ENCODE results near the gene HTR6.

DNA sequence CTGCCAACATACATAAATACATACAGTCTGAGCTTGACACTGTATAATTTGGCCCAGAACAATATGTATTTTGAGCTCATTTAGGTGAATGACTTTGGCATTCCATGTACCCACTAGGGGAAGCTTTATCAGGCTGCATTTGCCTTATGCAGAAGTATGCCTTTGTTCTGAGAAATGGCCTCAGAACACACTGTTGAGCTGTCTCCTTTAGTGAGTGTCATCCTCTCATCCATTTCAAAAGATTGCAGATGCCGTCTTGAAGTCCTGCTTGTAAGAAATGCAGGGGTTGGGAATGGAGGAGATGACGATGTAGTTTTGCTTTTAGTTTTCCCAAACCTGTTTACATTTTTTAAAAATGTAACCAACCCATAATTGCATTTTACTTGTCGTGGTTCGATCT lies 35.3 kb upstream of the HTR6 start:
- TF ChIP-seq, protein P1, sequence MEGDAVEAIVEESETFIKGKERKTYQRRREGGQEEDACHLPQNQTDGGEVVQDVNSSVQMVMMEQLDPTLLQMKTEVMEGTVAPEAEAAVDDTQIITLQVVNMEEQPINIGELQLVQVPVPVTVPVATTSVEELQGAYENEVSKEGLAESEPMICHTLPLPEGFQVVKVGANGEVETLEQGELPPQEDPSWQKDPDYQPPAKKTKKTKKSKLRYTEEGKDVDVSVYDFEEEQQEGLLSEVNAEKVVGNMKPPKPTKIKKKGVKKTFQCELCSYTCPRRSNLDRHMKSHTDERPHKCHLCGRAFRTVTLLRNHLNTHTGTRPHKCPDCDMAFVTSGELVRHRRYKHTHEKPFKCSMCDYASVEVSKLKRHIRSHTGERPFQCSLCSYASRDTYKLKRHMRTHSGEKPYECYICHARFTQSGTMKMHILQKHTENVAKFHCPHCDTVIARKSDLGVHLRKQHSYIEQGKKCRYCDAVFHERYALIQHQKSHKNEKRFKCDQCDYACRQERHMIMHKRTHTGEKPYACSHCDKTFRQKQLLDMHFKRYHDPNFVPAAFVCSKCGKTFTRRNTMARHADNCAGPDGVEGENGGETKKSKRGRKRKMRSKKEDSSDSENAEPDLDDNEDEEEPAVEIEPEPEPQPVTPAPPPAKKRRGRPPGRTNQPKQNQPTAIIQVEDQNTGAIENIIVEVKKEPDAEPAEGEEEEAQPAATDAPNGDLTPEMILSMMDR (IDR thresholded peaks at IDR 0.05) = no peak
- no peak for TF ChIP-seq POLR2A (IDR thresholded peaks at IDR 0.05)

Measured in uterus (tissue), 2 donors.